OCI-LY7 (cell line): Measurements from ENCODE around the gene RNF213. TPM values are rescaled to one million over a fixed set of nuclear protein-coding genes. Genes with fewer than 3 reads are reported as not detected.

Source experiments
- Bru-seq: library from RNA; stranded (reverse); fragments of 400-500 nt; gene quantifications from one replicate; lab custom pipeline; 2021; lab: Mats Ljungman, UMichigan
- BruChase-seq, 2 experiments: library from RNA; stranded (reverse); fragments of 400-500 nt; gene quantifications; one replicate each; lab custom pipeline; 2021; lab: Mats Ljungman, UMichigan
- BruUV-seq: library from RNA; stranded (reverse); fragments of 400-500 nt; replicated peaks from 2 replicates; lab custom pipeline; 2021; lab: Mats Ljungman, UMichigan
- CTCF ChIA-PET: fragments of 300-600 bp; sonication (Branson Sonifier 250); formaldehyde crosslinking; loops from one replicate; lab custom pipeline; 2022; ENCODE audit warnings: antibody characterized with exemption; ENCODE audit not compliant: unreplicated experiment; lab: Charles Lee
- POLR2A ChIA-PET: fragments of 300-600 bp; sonication (Branson Sonifier 250); formaldehyde crosslinking; loops from one replicate; lab custom pipeline; 2022; ENCODE audit warnings: antibody characterized with exemption; lab: Charles Lee
- DNase-seq: peaks from one replicate; pipeline ENCODE4 v3.0.0-alpha.2; 2015; ENCODE audit warnings: low spot score
- H2AFZ ChIP-seq: fragments of 200-600 bp; sonication (generic), shearing (Covaris generic); 2 replicates; pipeline ENCODE4 v1.6.1; 2014; ENCODE audit warnings: mild to moderate bottlenecking, antibody characterized with exemption, low read length, moderate library complexity
- H3K27ac ChIP-seq: fragments of 200-600 bp; sonication (generic); 2 replicates; pipeline ENCODE4 v1.5.1; 2014; ENCODE audit warnings: mixed run types, low read depth, mild to moderate bottlenecking, moderate library complexity, low read length, inconsistent platforms; ENCODE audit not compliant: poor library complexity, severe bottlenecking
- H3K36me3 ChIP-seq: fragments of 200-600 bp; sonication (generic); 2 replicates; pipeline ENCODE4 v1.6.1; 2014; ENCODE audit warnings: mild to moderate bottlenecking, antibody characterized with exemption, low read length, moderate library complexity, mixed read lengths; ENCODE audit not compliant: insufficient read depth
- H3K4me1 ChIP-seq: fragments of 200-600 bp; sonication (generic); 2 replicates; pipeline ENCODE4 v1.5.1; 2014; ENCODE audit warnings: mild to moderate bottlenecking, low read length; ENCODE audit not compliant: insufficient read depth, poor library complexity, severe bottlenecking
- H3K4me2 ChIP-seq: fragments of 200-600 bp; sonication (generic); 2 replicates; pipeline ENCODE4 v1.6.1; 2014; ENCODE audit warnings: mild to moderate bottlenecking, low read length
- H3K4me3 ChIP-seq: fragments of 200-600 bp; sonication (generic); 2 replicates; pipeline ENCODE4 v1.5.1; 2014; ENCODE audit warnings: mild to moderate bottlenecking, low read depth, low read length; ENCODE audit not compliant: poor library complexity, severe bottlenecking
- H3K79me2 ChIP-seq: fragments of 200-600 bp; sonication (generic); 2 replicates; pipeline ENCODE4 v1.6.1; 2016; ENCODE audit warnings: low read depth, mild to moderate bottlenecking, low read length, moderate library complexity, mixed read lengths; ENCODE audit not compliant: insufficient read depth
- H3K9me2 ChIP-seq: fragments of 200-600 bp; sonication (generic); 2 replicates; pipeline ENCODE4 v1.6.1; 2016; ENCODE audit warnings: mild to moderate bottlenecking, low read length, mixed read lengths; ENCODE audit not compliant: insufficient read depth
- H3K9me3 ChIP-seq: fragments of 200-600 bp; sonication (generic); 2 replicates; pipeline ENCODE4 v1.6.1; 2014; ENCODE audit warnings: mild to moderate bottlenecking, mixed run types, low read length, mixed read lengths
- H4K20me1 ChIP-seq: fragments of 200-600 bp; sonication (generic); 2 replicates; pipeline ENCODE4 v1.6.1; 2014; ENCODE audit warnings: mild to moderate bottlenecking, antibody characterized with exemption, low read length, moderate library complexity, mixed read lengths; ENCODE audit not compliant: insufficient read depth
- CTCF ChIP-seq: fragments of 200-600 bp; sonication (generic); conservative IDR thresholded peaks from 2 replicates; pipeline ENCODE4 v1.5.1; 2014; ENCODE audit warnings: mild to moderate bottlenecking, antibody characterized with exemption, low read length, moderate library complexity, mixed read lengths
- EZH2phosphoT487 ChIP-seq: fragments of 200-600 bp; sonication (generic); IDR thresholded peaks from 2 replicates; pipeline ENCODE4 v1.6.1; 2018; ENCODE audit warnings: low read depth, borderline replicate concordance, mild to moderate bottlenecking, mixed run types, antibody characterized with exemption, low read length, moderate library complexity, mixed read lengths
- intact Hi-C: fragments of 100-400 bp; cut with micrococcal nuclease; formaldehyde crosslinking; loops from one replicate; pipeline ENCODE4 v1.10.0; 2022; ENCODE audit not compliant: unreplicated experiment
- long read RNA-seq: library from polyadenylated mRNA; stranded (forward); transcript quantifications from one replicate; pipeline ENCODE4 v2.0.0, GENCODE V29; 2022
- total RNA-seq, 2 experiments: library from RNA; depleted of rRNA in 1 of 2; stranded (reverse); fragments of >200 nt in 1 of 2; shearing (Covaris generic) in 1 of 2; gene quantifications; 2 replicates each; pipeline ENCODE4 v1.2.3, GENCODE V29; 2014 to 2022

The RNF213 gene
- total RNA-seq (2014; rRNA removed; shearing (Covaris generic)) (41.9 and 58.8 TPM in 2 replicates), total RNA-seq (2022) (64.0 and 68.6 TPM in 2 replicates), Bru-seq, nascent RNA (percentile 49 among the genes with signal in this experiment), BruChase-seq, experiment 1, labeled RNA remaining after a 6-hour chase (percentile 63 among the genes with signal in this experiment), BruChase-seq, experiment 2, labeled RNA remaining after a 2-hour chase (percentile 55 among the genes with signal in this experiment)
- long read RNA-seq, full-length matches to known transcripts = 3 of 19 reads
- long read RNA-seq, partial matches to known transcripts = 11 of 19 reads
- long read RNA-seq, other reads (novel, unspliced or antisense) = 5 of 19 reads

- ChIA-PET CTCF (no interaction called here), POLR2A (no interaction called here)
- Histone ChIP-seq H3K27ac (peak within 1 kb of the TSS; percentile 81), H3K36me3 (no peaks in the 10 kb centered on the region), H3K9me3 (no peaks in the 10 kb centered on the region), H3K4me2 (peak within 1 kb of the TSS; percentile 82), H3K79me2 (no peaks in the 10 kb centered on the region), H4K20me1 (no peaks in the 10 kb centered on the region), H3K4me3 (peak within 1 kb of the TSS; percentile 79), H3K9me2 (no peaks in the 10 kb centered on the region), H2AFZ (peak within 1 kb of the TSS; percentile 75), H3K4me1 (peaks cover 61% of the 10 kb centered on the region)
- TF ChIP-seq EZH2phosphoT487 (no peak), CTCF (no peak)
- intact Hi-C loops = loop anchor here (5.0 kb wide), 1 partner anchor 463 kb away; the partner anchor contains the start of gene CBX8
- peak; percentile 88 for DNase-seq
- BruUV-seq = no TSS peak
These were observed at the start of gene RNF213 for GRCh38 chr17:80260791-80261158. TSS of gene RNF213 (plus strand) at chr17:80260852. CDS start at chr17:80263682, 2,830 bp downstream.

- intact Hi-C loops = no loop called here
- no TSS peak for BruUV-seq
These were observed 48.5 kb upstream of the RNF213 start for GRCh38 chr17:80212109-80212508.

More at GRCh38 chr17:80212109-80212508, 48.5 kb upstream of the RNF213 start:
- no peaks in the 10 kb centered on the region for H4K20me1 ChIP-seq
- POLR2A ChIA-PET = no interaction called here
- no peaks in the 10 kb centered on the region for H3K4me1 ChIP-seq
- peaks cover 11% of the 10 kb centered on the region for H3K36me3 ChIP-seq
- DNase-seq = no peak
- H3K4me2 ChIP-seq = no peak overlapping the region
- no peak overlapping the region for H3K27ac ChIP-seq
- H3K9me2 ChIP-seq = no peaks in the 10 kb centered on the region
- no peak overlapping the region for H3K4me3 ChIP-seq
- no peak for TF ChIP-seq EZH2phosphoT487
- TF ChIP-seq CTCF = no peak
- no peak overlapping the region for H2AFZ ChIP-seq
- CTCF ChIA-PET = no interaction called here
- H3K79me2 ChIP-seq = no peaks in the 10 kb centered on the region
- no peaks in the 10 kb centered on the region for H3K9me3 ChIP-seq
